RWPE2 (cell line): ENCODE measurements around the gene CHMP4B.

Experiments
- ATAC-seq: fragments of 200-7000 bp; cut with Tn5 transposase; 3 replicates; pipeline ENCODE4 v1.9.1; 2021; ENCODE audit warnings: low read depth
- DNase-seq: peaks from one replicate; pipeline ENCODE4 v3.0.0-alpha.2; 2020; ENCODE audit warnings: low spot score
- H3K27ac ChIP-seq: fragments of 450-650 bp; 2 replicates; pipeline ENCODE4 v1.5.1; 2017; ENCODE audit warnings: mild to moderate bottlenecking; ENCODE audit not compliant: poor library complexity, severe bottlenecking
- H3K27me3 ChIP-seq: fragments of 250-450 bp; sonication (Bioruptor Pico); 2 replicates; pipeline ENCODE4 v1.5.1; 2021; ENCODE audit warnings: mild to moderate bottlenecking, moderate library complexity; ENCODE audit not compliant: insufficient read depth, poor library complexity, severe bottlenecking
- H3K36me3 ChIP-seq: fragments of 250-450 bp; sonication (Bioruptor Pico); 2 replicates; pipeline ENCODE4 v1.5.1; 2020; ENCODE audit warnings: low read depth, mild to moderate bottlenecking, moderate library complexity
- H3K4me1 ChIP-seq: fragments of 250-450 bp; sonication (Bioruptor Pico); 2 replicates; pipeline ENCODE4 v1.5.1; 2021; ENCODE audit warnings: mild to moderate bottlenecking, moderate library complexity; ENCODE audit not compliant: insufficient read depth, poor library complexity, severe bottlenecking
- H3K4me3 ChIP-seq: fragments of 250-450 bp; sonication (Bioruptor Pico); 2 replicates; pipeline ENCODE4 v1.5.1; 2021; ENCODE audit warnings: mild to moderate bottlenecking, moderate library complexity; ENCODE audit not compliant: severe bottlenecking
- H3K9me3 ChIP-seq: fragments of 250-450 bp; sonication (Bioruptor Pico); 2 replicates; pipeline ENCODE4 v1.5.1; 2021; ENCODE audit warnings: mild to moderate bottlenecking, moderate library complexity; ENCODE audit not compliant: severe bottlenecking
- CTCF ChIP-seq: fragments of 450-650 bp; IDR thresholded peaks from one replicate; pipeline ENCODE4 v1.5.1; 2017; ENCODE audit warnings: mild to moderate bottlenecking, moderate library complexity; ENCODE audit not compliant: poor library complexity, severe bottlenecking

Gene CHMP4B

GRCh38 chr20:33842346-33842745 is 31.2 kb downstream of the CHMP4B start:
- Histone ChIP-seq H3K4me3 (no peak overlapping the region), H3K9me3 (no peaks in the 10 kb centered on the region), H3K27ac (no peak overlapping the region), H3K36me3 (no peaks in the 10 kb centered on the region), H3K27me3 (no peaks in the 10 kb centered on the region), H3K4me1 (peaks cover 15% of the 10 kb centered on the region)
- ATAC-seq (no peak), DNase-seq (no peak)
- TF ChIP-seq CTCF: no peak

- no peak for DNase-seq
- Histone ChIP-seq H3K9me3 (no peaks in the 10 kb centered on the region), H3K27ac (no peak overlapping the region), H3K36me3 (no peaks in the 10 kb centered on the region), H3K4me1 (peaks cover 9% of the 10 kb centered on the region), H3K4me3 (no peak overlapping the region), H3K27me3 (no peaks in the 10 kb centered on the region)
- ATAC-seq: no peak
- no peak for TF ChIP-seq CTCF
These were observed 31.9 kb downstream of the CHMP4B start for GRCh38 chr20:33843050-33843449.

- peak; percentile 35; the same call in 1 of the 3 replicates for ATAC-seq
- no peak for DNase-seq
- H3K36me3 ChIP-seq: peaks cover 7% of the 10 kb centered on the region
- H3K9me3 ChIP-seq: no peaks in the 10 kb centered on the region
- peaks cover 7% of the 10 kb centered on the region for H3K4me1 ChIP-seq
- H3K27ac ChIP-seq: no peak overlapping the region
- no peaks in the 10 kb centered on the region for H3K27me3 ChIP-seq
- no peak for TF ChIP-seq CTCF
- H3K4me3 ChIP-seq: no peak overlapping the region
These were observed 32.7 kb downstream of the CHMP4B start for GRCh38 chr20:33843854-33844253.

GRCh38 chr20:33846291-33846935 is 35.3 kb downstream of the CHMP4B start:
- no peak for TF ChIP-seq CTCF
- Histone ChIP-seq H3K9me3 (no peaks in the 10 kb centered on the region), H3K4me1 (peaks cover 7% of the 10 kb centered on the region), H3K4me3 (no peak overlapping the region), H3K27ac (no peak overlapping the region), H3K27me3 (no peaks in the 10 kb centered on the region), H3K36me3 (peaks cover 29% of the 10 kb centered on the region)
- DNase-seq (peak; percentile 65), ATAC-seq (no peak)

- TF ChIP-seq CTCF: no peak
- H3K27ac ChIP-seq: no peak overlapping the region
- DNase-seq (no peak), ATAC-seq (no peak)
- H3K4me3 ChIP-seq: no peak overlapping the region
- peaks cover 7% of the 10 kb centered on the region for H3K4me1 ChIP-seq
- no peaks in the 10 kb centered on the region for H3K9me3 ChIP-seq
- H3K27me3 ChIP-seq: no peaks in the 10 kb centered on the region
- peaks cover 35% of the 10 kb centered on the region for H3K36me3 ChIP-seq
These were observed 35.9 kb downstream of the CHMP4B start for GRCh38 chr20:33847006-33847405.
